ENCODE data around the gene ACSL3.

The ACSL3 gene

GRCh38 chr2:222943820-222944219, 83.0 kb downstream of the ACSL3 start:
- Histone ChIP-seq H3K27me3 (no peaks in the 10 kb centered on the region), H3K9me3 (no peaks in the 10 kb centered on the region), H3K4me1 (ENCODE audit: control insufficient read depth in 1 of 2, insufficient read depth in 1 of 2, low read depth in 1 of 2, low read length in 1 of 2) (no peaks in the 10 kb centered on the region), H3K27ac (no peak overlapping the region), H3K36me3 (peaks cover 12% of the 10 kb centered on the region), H3K4me3 (ENCODE audit: low read depth in 1 of 2, low read length in 1 of 2) (no peak overlapping the region)
- no peak for TF ChIP-seq CTCF (IDR thresholded peaks at IDR 0.05)

GRCh38 chr2:222944552-222944951, 83.7 kb downstream of the ACSL3 start:
- no peaks in the 10 kb centered on the region for H3K27me3 ChIP-seq
- no peaks in the 10 kb centered on the region for H3K9me3 ChIP-seq
- no peak overlapping the region for H3K4me3 ChIP-seq (ENCODE audit: low read depth in 1 of 2, low read length in 1 of 2)
- peaks cover 12% of the 10 kb centered on the region for H3K36me3 ChIP-seq
- no peaks in the 10 kb centered on the region for H3K4me1 ChIP-seq (ENCODE audit: control insufficient read depth in 1 of 2, insufficient read depth in 1 of 2, low read depth in 1 of 2, low read length in 1 of 2)
- TF ChIP-seq CTCF (IDR thresholded peaks at IDR 0.05) = no peak
- H3K27ac ChIP-seq = no peak overlapping the region

- Histone ChIP-seq H3K27ac (no peak overlapping the region), H3K9me3 (no peaks in the 10 kb centered on the region)
- TF ChIP-seq CTCF (IDR thresholded peaks at IDR 0.05) = no peak
These were observed 84.3 kb downstream of the ACSL3 start for GRCh38 chr2:222944971-222945740.

GRCh38 chr2:222945887-222946286, 85.1 kb downstream of the ACSL3 start:
- H3K4me1 ChIP-seq (ENCODE audit: control insufficient read depth in 1 of 2, insufficient read depth in 1 of 2, low read depth in 1 of 2, low read length in 1 of 2) = no peaks in the 10 kb centered on the region
- peaks cover 2% of the 10 kb centered on the region for H3K27me3 ChIP-seq
- H3K9me3 ChIP-seq = no peaks in the 10 kb centered on the region
- H3K36me3 ChIP-seq = peaks cover 6% of the 10 kb centered on the region
- no peak for TF ChIP-seq CTCF (IDR thresholded peaks at IDR 0.05)
- no peak overlapping the region for H3K4me3 ChIP-seq (ENCODE audit: low read depth in 1 of 2, low read length in 1 of 2)
- no peak overlapping the region for H3K27ac ChIP-seq

More at GRCh38 chr2:222944971-222945740, 84.3 kb downstream of the ACSL3 start:
- H3K27me3 ChIP-seq = no peaks in the 10 kb centered on the region
- H3K4me3 ChIP-seq (ENCODE audit: low read depth in 1 of 2, low read length in 1 of 2) = no peak overlapping the region
- H3K4me1 ChIP-seq (ENCODE audit: control insufficient read depth in 1 of 2, insufficient read depth in 1 of 2, low read depth in 1 of 2, low read length in 1 of 2) = no peaks in the 10 kb centered on the region
- H3K36me3 ChIP-seq = peaks cover 12% of the 10 kb centered on the region

GRCh38 chr2:222946700-222947287, 86.0 kb downstream of the ACSL3 start:
- no peaks in the 10 kb centered on the region for H3K9me3 ChIP-seq
- H3K27me3 ChIP-seq = peaks cover 6% of the 10 kb centered on the region
- no peak overlapping the region for H3K4me3 ChIP-seq (ENCODE audit: low read depth in 1 of 2, low read length in 1 of 2)
- H3K36me3 ChIP-seq = peaks cover 1% of the 10 kb centered on the region
- no peak overlapping the region for H3K27ac ChIP-seq
- no peak for TF ChIP-seq CTCF (IDR thresholded peaks at IDR 0.05)
- H3K4me1 ChIP-seq (ENCODE audit: control insufficient read depth in 1 of 2, insufficient read depth in 1 of 2, low read depth in 1 of 2, low read length in 1 of 2) = no peaks in the 10 kb centered on the region

Measured in neutrophil (primary cell).